Activated B cell treated with CpG ODN at 0.5 μM for 24 hours (primary cell): ENCODE data around the gene HLA-DRA. TPM values are rescaled to one million over a fixed set of nuclear protein-coding genes. Genes with fewer than 3 reads are reported as not detected.
A peak's percentile ranks its signal among the peaks of the same experiment; 100 is the strongest.

ENCODE experiments used
- ATAC-seq: fragments of 200-7000 bp; cut with Tn5 transposase; one replicate; pipeline ENCODE4 v1.10.0; 2021; ENCODE audit warnings: low read depth, mild to moderate bottlenecking, moderate library complexity
- CTCF ChIA-PET: fragments of 350-600 bp; sonication (Branson Sonifier 250); formaldehyde crosslinking; loops from one replicate; lab custom pipeline; 2021; ENCODE audit warnings: antibody characterized with exemption; lab: Charles Lee
- POLR2A ChIA-PET: fragments of 350-600 bp; sonication (Branson Sonifier 250); formaldehyde crosslinking; loops from one replicate; lab custom pipeline; 2021; ENCODE audit warnings: antibody characterized with exemption; lab: Charles Lee
- DNase-seq: peaks from one replicate; pipeline ENCODE4 v3.0.0; 2022
- H3K27ac Mint-ChIP-seq: one replicate; pipeline ENCODE4 v1.8.0; 2020; ENCODE audit warnings: mixed read lengths
- H3K27me3 Mint-ChIP-seq: one replicate; pipeline ENCODE4 v1.8.0; 2021; ENCODE audit warnings: mixed read lengths
- H3K36me3 Mint-ChIP-seq: one replicate; pipeline ENCODE4 v1.8.0; 2021; ENCODE audit warnings: low read depth, mixed read lengths
- H3K4me1 Mint-ChIP-seq: one replicate; pipeline ENCODE4 v1.8.0; 2021; ENCODE audit warnings: mixed read lengths
- H3K4me3 Mint-ChIP-seq: one replicate; pipeline ENCODE4 v1.8.0; 2020; ENCODE audit warnings: mild to moderate bottlenecking, mixed read lengths
- H3K9me3 Mint-ChIP-seq: one replicate; pipeline ENCODE4 v1.8.0; 2020; ENCODE audit warnings: mixed read lengths
- CTCF ChIP-seq: fragments of 200-600 bp; IDR thresholded peaks from one replicate; pipeline ENCODE4 v1.8.0; 2022; ENCODE audit warnings: antibody characterized with exemption, mild to moderate bottlenecking
- intact Hi-C: fragments of 100-400 bp; cut with micrococcal nuclease; formaldehyde crosslinking; loops from one replicate; pipeline ENCODE4 v1.15.1; 2024
- total RNA-seq: library from RNA; stranded (reverse); gene quantifications from 2 replicates; pipeline ENCODE4 v1.2.3, GENCODE V29; 2022

HLA-DRA gene
- 2,835 and 3,035 TPM in 2 replicates for total RNA-seq

DNA sequence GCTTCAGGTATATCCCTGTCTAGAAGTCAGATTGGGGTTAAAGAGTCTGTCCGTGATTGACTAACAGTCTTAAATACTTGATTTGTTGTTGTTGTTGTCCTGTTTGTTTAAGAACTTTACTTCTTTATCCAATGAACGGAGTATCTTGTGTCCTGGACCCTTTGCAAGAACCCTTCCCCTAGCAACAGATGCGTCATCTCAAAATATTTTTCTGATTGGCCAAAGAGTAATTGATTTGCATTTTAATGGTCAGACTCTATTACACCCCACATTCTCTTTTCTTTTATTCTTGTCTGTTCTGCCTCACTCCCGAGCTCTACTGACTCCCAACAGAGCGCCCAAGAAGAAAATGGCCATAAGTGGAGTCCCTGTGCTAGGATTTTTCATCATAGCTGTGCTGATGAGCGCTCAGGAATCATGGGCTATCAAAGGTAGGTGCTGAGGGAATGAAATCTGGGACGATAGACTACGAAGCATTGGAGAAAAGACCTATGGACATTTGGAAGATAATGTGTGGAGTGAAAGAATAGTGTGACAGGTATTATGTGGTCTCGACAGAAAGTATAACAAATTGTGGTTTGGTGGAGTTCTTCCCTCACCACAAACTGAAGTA is at the start of gene HLA-DRA:
Gene HLA-DRA (plus strand): TSS at position 286 of the 613 bp plus-strand sequence. CDS start 64 bp downstream, at position 350.
- ATAC-seq (peak; percentile 72), DNase-seq (no peak)
- H3K4me3 Mint-ChIP-seq: peak within 1 kb of the TSS; percentile 96
- intact Hi-C loops: loop anchor here (1.0 to 10.0 kb wide), 6 partner anchors 33 to 535 kb away; partner anchors contain the start of gene HLA-DRB1
- TF ChIP-seq CTCF: no peak
- peak within 1 kb of the TSS; percentile 98 for H3K27ac Mint-ChIP-seq
- H3K36me3 Mint-ChIP-seq: peaks cover 54% of the 10 kb centered on the region
- H3K4me1 Mint-ChIP-seq: peaks cover 80% of the 10 kb centered on the region
- no peaks in the 10 kb centered on the region for H3K9me3 Mint-ChIP-seq
- ChIA-PET CTCF (interaction anchor here (0.8 to 1.2 kb wide), 2 partner anchors 227 to 252 kb away, joined by 3 read pairs; no protein-coding TSS in a partner anchor), POLR2A (interaction anchor here (0.5 to 12.3 kb wide), 35 partner anchors 8 to 532 kb away, joined by 3 to 161 read pairs (median 12); partner anchors contain the start of genes HLA-DQA1, HLA-DQB1, HLA-DRB1 and HLA-DRB5)
- no peaks in the 10 kb centered on the region for H3K27me3 Mint-ChIP-seq

DNA sequence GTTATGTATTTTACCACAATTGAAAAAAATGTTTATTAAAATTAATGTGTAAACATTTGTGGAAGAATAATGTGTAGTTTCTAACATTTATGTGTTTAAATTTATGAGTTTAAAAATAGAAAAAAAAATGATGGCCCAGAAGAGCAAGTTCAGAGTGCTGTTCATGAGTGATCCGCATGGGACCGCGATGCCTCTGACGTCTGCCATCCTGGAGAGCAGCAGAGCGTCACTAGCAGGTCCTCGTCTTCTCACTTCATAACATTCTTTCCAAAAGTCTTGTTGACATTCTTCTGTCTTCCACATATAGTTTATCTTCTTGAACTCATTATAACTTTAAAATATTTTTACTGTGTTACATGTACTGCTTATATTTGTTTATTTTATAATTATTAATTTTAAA is 48.2 kb upstream of the HLA-DRA start:
- H3K9me3 Mint-ChIP-seq: no peaks in the 10 kb centered on the region
- no peak for DNase-seq
- CTCF ChIA-PET: no interaction called here
- intact Hi-C loops: no loop called here
- peaks cover 15% of the 10 kb centered on the region for H3K4me1 Mint-ChIP-seq
- H3K4me3 Mint-ChIP-seq: no peak overlapping the region
- H3K36me3 Mint-ChIP-seq: no peaks in the 10 kb centered on the region
- TF ChIP-seq CTCF: no peak
- POLR2A ChIA-PET: no interaction called here
- ATAC-seq: no peak
- H3K27me3 Mint-ChIP-seq: no peaks in the 10 kb centered on the region
- H3K27ac Mint-ChIP-seq: no peak overlapping the region

- no peak for TF ChIP-seq CTCF
- DNase-seq (no peak), ATAC-seq (no peak)
- no peaks in the 10 kb centered on the region for H3K36me3 Mint-ChIP-seq
- intact Hi-C loops: no loop called here
- ChIA-PET POLR2A (no interaction called here), CTCF (no interaction called here)
- H3K27ac Mint-ChIP-seq: no peak overlapping the region
- H3K9me3 Mint-ChIP-seq: no peaks in the 10 kb centered on the region
- no peak overlapping the region for H3K4me3 Mint-ChIP-seq
- no peaks in the 10 kb centered on the region for H3K27me3 Mint-ChIP-seq
- H3K4me1 Mint-ChIP-seq: peaks cover 16% of the 10 kb centered on the region
Measured at GRCh38 chr6:32393665-32394420, 45.8 kb upstream of the HLA-DRA start.

DNA sequence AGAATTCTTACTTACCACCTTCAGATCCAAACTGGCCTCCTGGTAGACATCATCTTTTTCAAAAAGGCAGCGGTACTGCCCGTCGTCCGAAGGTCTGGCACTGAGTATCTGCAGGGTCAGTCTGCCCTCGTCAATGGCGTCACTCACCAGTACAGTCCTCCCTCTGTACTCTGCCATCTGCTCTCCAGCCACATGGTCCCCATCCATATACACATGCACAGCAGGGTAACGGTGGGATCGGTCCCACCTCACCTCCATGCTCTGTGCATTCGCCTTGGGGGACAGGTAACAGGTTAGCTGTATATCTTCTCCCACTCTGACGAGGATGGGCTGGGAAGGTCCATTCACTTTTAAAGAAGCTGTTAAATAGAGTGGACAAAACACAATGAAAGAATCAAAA is 43.7 kb upstream of the HLA-DRA start:
- DNase-seq (no peak), ATAC-seq (no peak)
- Mint-ChIP-seq H3K4me1 (peaks cover 18% of the 10 kb centered on the region), H3K27me3 (no peaks in the 10 kb centered on the region), H3K4me3 (no peak overlapping the region), H3K9me3 (no peaks in the 10 kb centered on the region), H3K36me3 (no peaks in the 10 kb centered on the region), H3K27ac (no peak overlapping the region)
- no peak for TF ChIP-seq CTCF
- intact Hi-C loops: no loop called here
- ChIA-PET POLR2A (interaction anchor here (1.5 kb wide), 1 partner anchor 125 kb away, joined by 3 read pairs; no protein-coding TSS in a partner anchor), CTCF (no interaction called here)
